Activated naive CD4-positive, alpha-beta T cell treated with anti-CD3 and anti-CD28 coated beads, Interleukin-2, amount 10 ng/mL, durations not matched to agents 7 days and 5 days (primary cell): ENCODE measurements around the gene ERV3-1.
A peak's percentile ranks its signal among the peaks of the same experiment; 100 is the strongest.
"Not testable (repeated sequence)": the region's sequence is repeated elsewhere in the genome, so short reads cannot be mapped to it uniquely, and the experiment has no call there.

ENCODE experiments used
- CTCF ChIA-PET: fragments of 350-600 bp; sonication (Branson Sonifier 250); formaldehyde crosslinking; loops from one replicate; lab custom pipeline; 2021; ENCODE audit warnings: antibody characterized with exemption; lab: Charles Lee
- DNase-seq: peaks from one replicate; pipeline ENCODE4 v3.0.0-alpha.2; 2020
- H3K27ac Mint-ChIP-seq: one replicate; pipeline ENCODE4 v1.8.0; 2021; ENCODE audit warnings: mild to moderate bottlenecking, moderate library complexity, mixed read lengths
- H3K27me3 Mint-ChIP-seq: one replicate; pipeline ENCODE4 v1.8.0; 2021; ENCODE audit warnings: mild to moderate bottlenecking, mixed read lengths
- H3K36me3 Mint-ChIP-seq: one replicate; pipeline ENCODE4 v1.8.0; 2021; ENCODE audit warnings: mixed read lengths
- H3K4me1 Mint-ChIP-seq: one replicate; pipeline ENCODE4 v1.8.0; 2021; ENCODE audit warnings: mixed read lengths
- H3K4me3 Mint-ChIP-seq: one replicate; pipeline ENCODE4 v1.8.0; 2021; ENCODE audit warnings: mild to moderate bottlenecking, moderate library complexity, mixed read lengths
- H3K9me3 Mint-ChIP-seq: one replicate; pipeline ENCODE4 v1.8.0; 2021; ENCODE audit warnings: mixed read lengths

The ERV3-1 gene

DNA sequence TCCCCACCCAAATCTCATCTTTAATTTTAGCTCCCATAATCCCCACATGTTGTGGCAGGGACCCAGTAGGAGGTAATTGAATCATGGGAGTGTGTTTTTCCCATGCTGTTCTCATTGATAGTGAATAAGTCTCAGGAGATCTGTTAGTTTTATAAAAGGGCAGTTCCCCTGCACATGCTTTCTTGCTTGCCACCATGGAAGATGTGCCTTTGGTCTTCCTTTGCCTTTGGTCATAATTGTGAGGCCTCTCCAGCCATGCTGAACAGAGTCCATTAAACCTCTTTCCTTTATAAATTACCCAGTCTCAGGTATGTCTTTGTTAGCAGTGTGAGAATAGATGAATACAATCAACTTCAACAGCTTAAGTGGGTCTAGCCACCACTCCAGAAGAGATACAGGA lies 18.5 kb upstream of the ERV3-1 start:
- CTCF ChIA-PET, result not testable (repeated sequence)

GRCh38 chr7:65020978-65021377 lies 14.5 kb upstream of the ERV3-1 start:
- CTCF ChIA-PET, H3K4me3 Mint-ChIP-seq, H3K9me3 Mint-ChIP-seq, DNase-seq, H3K27ac Mint-ChIP-seq, H3K27me3 Mint-ChIP-seq, H3K4me1 Mint-ChIP-seq, H3K36me3 Mint-ChIP-seq: not testable (repeated sequence)

More for the DNA sequence above, 18.5 kb upstream of the ERV3-1 start:
- H3K9me3 Mint-ChIP-seq, DNase-seq, H3K27ac Mint-ChIP-seq, H3K4me3 Mint-ChIP-seq, H3K4me1 Mint-ChIP-seq, H3K36me3 Mint-ChIP-seq, H3K27me3 Mint-ChIP-seq: not testable (repeated sequence)

DNA sequence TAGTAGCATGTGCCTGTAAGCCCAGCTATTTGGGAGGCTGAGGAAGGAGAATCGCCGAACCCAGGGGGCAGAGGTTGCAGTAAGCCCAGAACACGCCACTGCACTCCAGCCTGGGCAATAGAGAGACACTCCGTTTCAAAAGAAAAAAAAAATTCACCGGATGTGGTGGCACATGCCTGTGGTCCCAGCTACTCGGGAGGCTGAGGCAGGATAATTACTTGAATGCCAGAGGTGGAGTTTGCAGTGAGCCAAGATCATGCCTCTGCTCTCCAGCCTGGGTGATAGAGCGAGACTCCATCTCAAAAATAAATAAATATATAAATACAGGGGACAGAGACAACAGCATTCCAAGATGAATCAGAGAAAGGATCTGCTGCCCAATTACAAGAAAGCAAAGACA lies 3.4 kb upstream of the ERV3-1 start:
- CTCF ChIA-PET, H3K27me3 Mint-ChIP-seq, H3K9me3 Mint-ChIP-seq, H3K27ac Mint-ChIP-seq, DNase-seq, H3K4me3 Mint-ChIP-seq: not testable (repeated sequence)
- Mint-ChIP-seq H3K4me1 (peaks cover 19% of the 10 kb centered on the region), H3K36me3 (peaks cover 12% of the 10 kb centered on the region)

DNA sequence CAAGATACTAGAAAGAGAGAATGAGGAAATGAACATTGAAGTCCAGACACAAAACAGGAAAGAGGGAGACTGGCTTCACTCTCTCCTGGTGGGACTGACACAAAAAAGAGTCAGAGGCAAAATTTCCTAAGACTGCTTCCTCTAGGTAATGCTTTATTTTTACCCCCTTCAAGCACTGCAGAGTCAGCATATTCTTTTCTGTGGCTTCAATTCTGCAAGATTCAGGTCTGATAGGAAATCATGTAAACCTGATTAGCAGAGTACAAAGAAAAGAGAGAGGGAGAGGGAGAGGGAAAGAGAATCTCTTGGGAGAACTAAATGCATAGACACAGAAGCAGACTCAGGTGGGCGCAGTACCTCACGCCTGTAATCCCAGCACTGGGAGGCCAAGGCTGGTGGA lies 2.9 kb upstream of the ERV3-1 start:
- H3K27ac Mint-ChIP-seq, CTCF ChIA-PET, H3K27me3 Mint-ChIP-seq, DNase-seq, H3K4me3 Mint-ChIP-seq: not testable (repeated sequence)
- Mint-ChIP-seq H3K36me3 (peaks cover 17% of the 10 kb centered on the region), H3K4me1 (peaks cover 24% of the 10 kb centered on the region), H3K9me3 (peaks cover 14% of the 10 kb centered on the region)

DNA sequence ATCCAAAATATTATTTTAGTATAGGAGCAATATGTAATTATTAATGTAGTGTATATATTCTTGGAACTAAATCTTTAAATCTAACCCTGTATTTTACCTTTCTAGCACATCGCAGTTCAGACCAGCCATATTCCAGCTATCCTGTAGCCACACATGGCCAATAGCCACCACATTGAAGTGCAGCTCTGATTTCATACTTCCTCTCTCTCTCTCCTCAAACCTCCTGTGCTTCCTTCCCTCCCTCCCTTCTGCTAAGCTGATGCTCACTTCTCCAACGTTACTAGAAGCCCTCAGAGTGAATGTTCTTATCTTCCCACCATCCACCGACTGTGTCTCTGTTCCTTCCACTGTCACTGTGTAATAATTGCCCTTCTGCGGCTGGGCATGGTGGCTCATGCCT lies 549 bp upstream of the ERV3-1 start:
- Mint-ChIP-seq H3K4me1 (peaks cover 29% of the 10 kb centered on the region), H3K4me3 (peak overlapping the region; percentile 42), H3K36me3 (peaks cover 36% of the 10 kb centered on the region), H3K27ac (peak overlapping the region; percentile 66), H3K9me3 (peaks cover 28% of the 10 kb centered on the region)
- CTCF ChIA-PET, DNase-seq, H3K27me3 Mint-ChIP-seq: not testable (repeated sequence)

- Mint-ChIP-seq H3K36me3 (peaks cover 59% of the 10 kb centered on the region), H3K4me1 (peaks cover 29% of the 10 kb centered on the region), H3K27me3 (no peaks in the 10 kb centered on the region), H3K9me3 (peaks cover 47% of the 10 kb centered on the region), H3K4me3 (peak overlapping the region; percentile 93), H3K27ac (no peak overlapping the region)
- DNase-seq, result no peak
- CTCF ChIA-PET, result no interaction called here
These were observed 1.9 kb downstream of the ERV3-1 start for GRCh38 chr7:65004575-65004974.

GRCh38 chr7:65002972-65003585 lies 3.4 kb downstream of the ERV3-1 start:
- H3K4me1 Mint-ChIP-seq, result peaks cover 29% of the 10 kb centered on the region
- no peak overlapping the region for H3K4me3 Mint-ChIP-seq

DNA sequence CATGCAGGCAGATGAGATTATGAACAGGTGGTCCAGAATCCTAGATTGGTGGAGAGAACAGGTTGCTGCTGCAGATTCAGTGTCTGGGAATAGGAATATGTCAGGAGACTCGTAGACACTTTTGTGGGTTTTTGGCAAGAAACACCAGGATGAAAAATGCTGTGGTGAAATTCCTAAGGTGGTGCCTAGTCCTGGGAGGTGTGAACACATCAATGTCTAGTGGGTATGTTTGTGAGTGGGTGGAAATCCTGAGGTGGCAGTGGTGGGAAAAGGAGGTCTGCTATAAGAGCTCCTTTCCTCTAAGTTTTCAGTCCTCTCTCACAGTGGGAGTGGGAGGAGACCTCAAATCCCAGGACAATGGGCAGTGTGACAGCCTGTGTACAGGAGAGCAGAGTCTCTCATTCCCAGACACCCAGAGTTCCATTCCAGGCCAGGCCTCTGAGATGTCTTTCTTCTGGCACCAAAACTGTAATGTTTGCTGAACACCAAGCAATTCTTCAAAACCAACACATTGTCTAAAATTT lies 5.1 kb downstream of the ERV3-1 start:
- H3K9me3 Mint-ChIP-seq, result peaks cover 73% of the 10 kb centered on the region
- no peak overlapping the region for H3K27ac Mint-ChIP-seq
- no peak for DNase-seq
- CTCF ChIA-PET, result no interaction called here
- H3K36me3 Mint-ChIP-seq, result peaks cover 79% of the 10 kb centered on the region
- peaks cover 22% of the 10 kb centered on the region for H3K4me1 Mint-ChIP-seq
- no peak overlapping the region for H3K4me3 Mint-ChIP-seq
- H3K27me3 Mint-ChIP-seq, result no peaks in the 10 kb centered on the region

More at GRCh38 chr7:65002972-65003585, 3.4 kb downstream of the ERV3-1 start:
- Mint-ChIP-seq H3K27me3 (no peaks in the 10 kb centered on the region), H3K27ac (no peak overlapping the region), H3K9me3 (peaks cover 62% of the 10 kb centered on the region), H3K36me3 (peaks cover 74% of the 10 kb centered on the region)
- CTCF ChIA-PET, result interaction anchor here (0.6 to 1.0 kb wide), 2 partner anchors 16 to 222 kb away, joined by 3 read pairs; no protein-coding TSS in a partner anchor
- no peak for DNase-seq

- Mint-ChIP-seq H3K9me3 (peaks cover 75% of the 10 kb centered on the region), H3K27ac (no peak overlapping the region)
These were observed 7.1 kb downstream of the ERV3-1 start for GRCh38 chr7:64999165-65000004.

GRCh38 chr7:64998865-64999164 lies 7.7 kb downstream of the ERV3-1 start:
- no peak overlapping the region for H3K27ac Mint-ChIP-seq
- CTCF ChIA-PET, result no interaction called here
- no peak for DNase-seq
- H3K4me3 Mint-ChIP-seq, result no peak overlapping the region
- peaks cover 3% of the 10 kb centered on the region for H3K4me1 Mint-ChIP-seq
- peaks cover 77% of the 10 kb centered on the region for H3K9me3 Mint-ChIP-seq
- H3K27me3 Mint-ChIP-seq, result no peaks in the 10 kb centered on the region
- H3K36me3 Mint-ChIP-seq, result peaks cover 60% of the 10 kb centered on the region

More at GRCh38 chr7:64999165-65000004, 7.1 kb downstream of the ERV3-1 start:
- Mint-ChIP-seq H3K4me1 (peaks cover 5% of the 10 kb centered on the region), H3K36me3 (peaks cover 65% of the 10 kb centered on the region), H3K4me3 (no peak overlapping the region), H3K27me3 (no peaks in the 10 kb centered on the region)
- CTCF ChIA-PET, result no interaction called here
- DNase-seq, result no peak

DNA sequence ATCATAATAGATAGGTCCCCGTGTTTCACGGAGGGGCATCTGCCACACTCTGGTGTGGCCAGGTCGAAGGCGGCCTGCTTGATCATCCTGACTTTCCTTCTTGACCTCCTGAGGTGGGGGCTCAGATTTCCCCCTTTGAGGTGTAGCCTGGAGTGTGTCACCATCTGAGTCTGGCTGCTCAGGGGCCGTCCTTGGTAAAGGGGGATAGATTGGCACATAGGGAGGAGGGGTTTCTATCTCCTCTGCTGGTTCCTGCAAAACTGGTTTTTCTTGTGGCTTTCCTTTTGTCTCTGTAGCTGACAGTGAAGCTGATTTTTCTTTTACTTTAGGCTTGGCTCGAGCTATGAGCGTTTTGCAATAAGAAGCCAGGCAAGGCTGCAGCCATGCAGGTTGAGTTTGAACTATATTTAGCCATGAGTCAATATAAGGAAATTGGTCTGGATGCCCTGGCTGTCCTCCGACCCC lies 8.5 kb downstream of the ERV3-1 start:
- Mint-ChIP-seq H3K27me3 (no peaks in the 10 kb centered on the region), H3K9me3 (peaks cover 74% of the 10 kb centered on the region), H3K27ac (no peak overlapping the region), H3K4me3 (no peak overlapping the region), H3K36me3 (peaks cover 52% of the 10 kb centered on the region), H3K4me1 (no peaks in the 10 kb centered on the region)
- DNase-seq, result no peak
- CTCF ChIA-PET, result no interaction called here

GRCh38 chr7:64997164-64997908 lies 9.2 kb downstream of the ERV3-1 start:
- no peak for DNase-seq
- Mint-ChIP-seq H3K27ac (no peak overlapping the region), H3K36me3 (peaks cover 47% of the 10 kb centered on the region), H3K4me3 (no peak overlapping the region), H3K27me3 (no peaks in the 10 kb centered on the region), H3K9me3 (peaks cover 75% of the 10 kb centered on the region), H3K4me1 (no peaks in the 10 kb centered on the region)
- CTCF ChIA-PET, result no interaction called here

DNA sequence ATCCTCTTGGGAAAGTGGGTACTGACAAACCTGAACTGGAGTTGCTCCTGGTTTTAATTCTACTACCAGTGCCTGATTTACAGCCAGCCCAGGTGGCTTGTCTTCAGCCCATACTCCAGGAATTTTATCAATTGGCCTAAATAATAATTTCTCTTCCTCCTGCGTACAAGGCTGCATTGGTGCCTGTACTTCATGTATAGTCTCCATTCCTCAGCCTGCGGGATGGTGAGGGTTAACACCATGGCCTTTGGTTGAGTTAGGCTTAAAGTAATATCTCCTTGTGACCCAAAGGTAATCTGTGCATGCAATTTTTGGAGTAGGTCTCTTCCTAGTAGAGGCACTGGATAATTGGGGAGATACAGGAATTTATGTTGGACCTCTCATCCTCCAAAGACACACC lies 10.2 kb downstream of the ERV3-1 start:
- Mint-ChIP-seq H3K27ac (no peak overlapping the region), H3K4me1 (no peaks in the 10 kb centered on the region), H3K9me3 (peaks cover 78% of the 10 kb centered on the region), H3K36me3 (peaks cover 41% of the 10 kb centered on the region), H3K4me3 (no peak overlapping the region), H3K27me3 (no peaks in the 10 kb centered on the region)
- DNase-seq, result no peak
- CTCF ChIA-PET, result no interaction called here

- no peak overlapping the region for H3K27ac Mint-ChIP-seq
- no peaks in the 10 kb centered on the region for H3K4me1 Mint-ChIP-seq
- DNase-seq, result no peak
- peaks cover 20% of the 10 kb centered on the region for H3K36me3 Mint-ChIP-seq
- H3K9me3 Mint-ChIP-seq, result peaks cover 73% of the 10 kb centered on the region
- CTCF ChIA-PET, result no interaction called here
- no peak overlapping the region for H3K4me3 Mint-ChIP-seq
- H3K27me3 Mint-ChIP-seq, result no peaks in the 10 kb centered on the region
These were observed 12.6 kb downstream of the ERV3-1 start for GRCh38 chr7:64993901-64994300.
